ENCODE data around the gene MAGI2.
A peak's percentile ranks its signal among the peaks of the same experiment; 100 is the strongest.
"Not testable (repeated sequence)": the region's sequence is repeated elsewhere in the genome, so short reads cannot be mapped to it uniquely, and the experiment has no call there.

MAGI2 gene

DNA sequence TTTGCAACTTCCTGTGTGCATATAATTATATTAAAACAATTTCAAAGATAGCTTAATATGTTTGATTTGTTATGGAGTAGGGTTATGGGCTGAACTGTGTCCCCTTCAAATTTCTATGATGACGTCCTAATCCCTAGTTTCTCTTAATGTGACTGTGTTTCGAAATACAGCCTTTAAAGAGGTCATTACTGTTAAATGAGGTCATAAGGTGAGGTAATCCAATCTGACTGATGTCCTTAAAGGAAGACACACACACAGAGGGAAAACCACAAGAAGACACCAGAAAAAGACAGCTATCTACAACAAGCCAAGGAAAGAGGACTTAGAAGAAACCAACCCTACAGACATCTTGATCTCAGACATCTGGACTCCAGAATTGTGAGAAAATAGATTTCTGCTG, 407.4 kb downstream of the MAGI2 start:
- Histone ChIP-seq H3K27me3 (replicated peaks; ENCODE audit: control insufficient read depth, insufficient read depth, low read length) (no peaks in the 10 kb centered on the region), H3K36me3 (ENCODE audit: control insufficient read depth, insufficient read depth, low read length, severe bottlenecking) (no peaks in the 10 kb centered on the region), H3K9me3 (ENCODE audit: control insufficient read depth, low read length) (no peaks in the 10 kb centered on the region), H3K9ac (ENCODE audit: low read length) (no peak overlapping the region), H3K4me3 (ENCODE audit: low read length) (no peak overlapping the region), H3K4me1 (ENCODE audit: control insufficient read depth, insufficient read depth, low read length) (no peaks in the 10 kb centered on the region)
- no peak for DNase-seq (ENCODE audit: low read depth)

GRCh38 chr7:79037001-79037400, 416.5 kb downstream of the MAGI2 start:
- no peaks in the 10 kb centered on the region for H3K27me3 ChIP-seq (replicated peaks; ENCODE audit: control insufficient read depth, insufficient read depth, low read length)
- H3K4me3 ChIP-seq (ENCODE audit: low read length): no peak overlapping the region
- H3K4me1 ChIP-seq (ENCODE audit: control insufficient read depth, insufficient read depth, low read length): no peaks in the 10 kb centered on the region
- H3K9me3 ChIP-seq (ENCODE audit: control insufficient read depth, low read length): no peaks in the 10 kb centered on the region
- no peak for DNase-seq (ENCODE audit: low read depth)
- H3K36me3 ChIP-seq (ENCODE audit: control insufficient read depth, insufficient read depth, low read length, severe bottlenecking): no peaks in the 10 kb centered on the region
- H3K9ac ChIP-seq (ENCODE audit: low read length): no peak overlapping the region

GRCh38 chr7:79036356-79036755, 417.1 kb downstream of the MAGI2 start:
- Histone ChIP-seq H3K36me3 (ENCODE audit: control insufficient read depth, insufficient read depth, low read length, severe bottlenecking) (no peaks in the 10 kb centered on the region), H3K27me3 (replicated peaks; ENCODE audit: control insufficient read depth, insufficient read depth, low read length) (no peaks in the 10 kb centered on the region), H3K4me1 (ENCODE audit: control insufficient read depth, insufficient read depth, low read length) (no peaks in the 10 kb centered on the region), H3K9ac (ENCODE audit: low read length) (no peak overlapping the region), H3K9me3 (ENCODE audit: control insufficient read depth, low read length) (no peaks in the 10 kb centered on the region), H3K4me3 (ENCODE audit: low read length) (no peak overlapping the region)
- DNase-seq (ENCODE audit: low read depth): no peak

GRCh38 chr7:79035858-79036257, 417.6 kb downstream of the MAGI2 start:
- no peaks in the 10 kb centered on the region for H3K4me1 ChIP-seq (ENCODE audit: control insufficient read depth, insufficient read depth, low read length)
- no peaks in the 10 kb centered on the region for H3K36me3 ChIP-seq (ENCODE audit: control insufficient read depth, insufficient read depth, low read length, severe bottlenecking)
- no peaks in the 10 kb centered on the region for H3K27me3 ChIP-seq (replicated peaks; ENCODE audit: control insufficient read depth, insufficient read depth, low read length)
- no peak overlapping the region for H3K9ac ChIP-seq (ENCODE audit: low read length)
- no peak overlapping the region for H3K4me3 ChIP-seq (ENCODE audit: low read length)
- H3K9me3 ChIP-seq (ENCODE audit: control insufficient read depth, low read length): no peaks in the 10 kb centered on the region
- DNase-seq (ENCODE audit: low read depth): no peak

DNA sequence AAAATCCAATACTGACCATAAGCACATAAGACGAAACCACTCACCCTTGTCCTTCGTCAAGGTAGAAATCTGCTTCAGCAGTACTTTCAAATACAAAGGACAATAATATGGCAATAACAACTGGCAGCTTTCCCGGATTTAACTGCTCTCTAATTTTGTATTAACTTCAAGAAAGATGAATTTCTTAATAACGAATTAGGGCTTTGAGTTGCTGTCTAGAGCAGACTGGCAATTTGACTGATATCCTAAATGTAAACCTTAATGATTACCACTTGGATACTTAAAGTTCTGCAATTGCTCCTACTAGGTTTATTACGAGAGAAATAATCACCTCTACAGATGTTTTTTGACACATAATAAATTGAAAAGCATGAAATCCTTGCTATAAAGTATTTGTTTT, 418.7 kb downstream of the MAGI2 start:
- no peak for DNase-seq (ENCODE audit: low read depth)
- Histone ChIP-seq H3K9me3 (ENCODE audit: control insufficient read depth, low read length) (no peaks in the 10 kb centered on the region), H3K27me3 (replicated peaks; ENCODE audit: control insufficient read depth, insufficient read depth, low read length) (no peaks in the 10 kb centered on the region), H3K36me3 (ENCODE audit: control insufficient read depth, insufficient read depth, low read length, severe bottlenecking) (no peaks in the 10 kb centered on the region), H3K4me1 (ENCODE audit: control insufficient read depth, insufficient read depth, low read length) (no peaks in the 10 kb centered on the region), H3K4me3 (ENCODE audit: low read length) (no peak overlapping the region), H3K9ac (ENCODE audit: low read length) (no peak overlapping the region)

- not testable (repeated sequence) for H3K36me3 ChIP-seq (ENCODE audit: control insufficient read depth, insufficient read depth, low read length, severe bottlenecking); H3K4me1 ChIP-seq (ENCODE audit: control insufficient read depth, insufficient read depth, low read length); DNase-seq (ENCODE audit: low read depth); H3K27me3 ChIP-seq (replicated peaks; ENCODE audit: control insufficient read depth, insufficient read depth, low read length); H3K9ac ChIP-seq (ENCODE audit: low read length); H3K4me3 ChIP-seq (ENCODE audit: low read length)
- H3K9me3 ChIP-seq (ENCODE audit: control insufficient read depth, low read length): peaks cover 30% of the 10 kb centered on the region
These were observed 433.8 kb downstream of the MAGI2 start for GRCh38 chr7:79019711-79020110.

DNA sequence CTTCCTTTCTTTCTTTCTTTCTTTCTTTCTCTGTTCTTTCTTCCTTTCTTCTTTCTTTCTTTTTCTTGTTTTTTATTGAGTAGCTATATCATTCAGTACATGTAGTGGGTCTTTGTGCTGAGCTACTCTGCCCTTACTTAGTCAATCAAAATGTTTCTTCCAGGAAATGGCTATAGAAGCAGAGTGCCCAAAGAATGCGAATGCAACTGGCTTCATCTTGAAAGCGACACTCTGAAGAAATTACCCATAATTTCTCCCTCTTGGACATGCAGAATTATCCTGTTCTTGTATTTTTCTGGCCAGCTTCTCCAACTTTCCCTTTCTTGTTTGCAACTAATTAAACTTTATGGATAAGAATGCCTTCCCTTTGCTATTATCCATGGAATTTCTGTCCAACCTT, 441.5 kb downstream of the MAGI2 start:
- Histone ChIP-seq H3K27me3 (replicated peaks; ENCODE audit: control insufficient read depth, insufficient read depth, low read length) (no peaks in the 10 kb centered on the region), H3K4me3 (ENCODE audit: low read length) (no peak overlapping the region), H3K4me1 (ENCODE audit: control insufficient read depth, insufficient read depth, low read length) (no peaks in the 10 kb centered on the region), H3K9ac (ENCODE audit: low read length) (no peak overlapping the region), H3K9me3 (ENCODE audit: control insufficient read depth, low read length) (no peaks in the 10 kb centered on the region), H3K36me3 (ENCODE audit: control insufficient read depth, insufficient read depth, low read length, severe bottlenecking) (no peaks in the 10 kb centered on the region)
- DNase-seq (ENCODE audit: low read depth): no peak

DNA sequence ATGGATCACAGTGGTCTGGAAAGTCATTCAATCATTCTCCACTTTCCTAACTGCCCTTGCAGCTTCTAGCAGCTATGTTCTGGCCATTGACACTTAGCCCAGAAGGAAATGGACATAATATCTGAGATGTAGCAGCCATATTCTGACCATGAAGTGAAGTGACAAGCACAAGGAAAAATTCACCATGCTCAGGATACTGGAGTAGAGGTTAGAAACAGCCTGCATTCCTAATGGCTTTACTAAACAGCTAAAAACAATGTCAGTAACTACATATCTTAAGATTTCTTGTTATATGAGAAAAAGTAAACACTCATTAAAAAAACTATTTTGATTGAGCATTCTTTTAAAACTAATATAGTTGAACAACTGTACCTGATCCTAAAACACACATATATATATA, 443.8 kb downstream of the MAGI2 start:
- Histone ChIP-seq H3K4me3 (ENCODE audit: low read length) (no peak overlapping the region), H3K27me3 (replicated peaks; ENCODE audit: control insufficient read depth, insufficient read depth, low read length) (no peaks in the 10 kb centered on the region), H3K9ac (ENCODE audit: low read length) (no peak overlapping the region), H3K36me3 (ENCODE audit: control insufficient read depth, insufficient read depth, low read length, severe bottlenecking) (no peaks in the 10 kb centered on the region), H3K9me3 (ENCODE audit: control insufficient read depth, low read length) (no peaks in the 10 kb centered on the region), H3K4me1 (ENCODE audit: control insufficient read depth, insufficient read depth, low read length) (no peaks in the 10 kb centered on the region)
- DNase-seq (ENCODE audit: low read depth): peak; percentile 16

- no peaks in the 10 kb centered on the region for H3K9me3 ChIP-seq (ENCODE audit: control insufficient read depth, low read length)
- H3K27me3 ChIP-seq (replicated peaks; ENCODE audit: control insufficient read depth, insufficient read depth, low read length): no peaks in the 10 kb centered on the region
- H3K36me3 ChIP-seq (ENCODE audit: control insufficient read depth, insufficient read depth, low read length, severe bottlenecking): no peaks in the 10 kb centered on the region
- DNase-seq (ENCODE audit: low read depth): no peak
- no peaks in the 10 kb centered on the region for H3K4me1 ChIP-seq (ENCODE audit: control insufficient read depth, insufficient read depth, low read length)
- no peak overlapping the region for H3K4me3 ChIP-seq (ENCODE audit: low read length)
- no peak overlapping the region for H3K9ac ChIP-seq (ENCODE audit: low read length)
These were observed 444.7 kb downstream of the MAGI2 start for GRCh38 chr7:79008786-79009185.

DNA sequence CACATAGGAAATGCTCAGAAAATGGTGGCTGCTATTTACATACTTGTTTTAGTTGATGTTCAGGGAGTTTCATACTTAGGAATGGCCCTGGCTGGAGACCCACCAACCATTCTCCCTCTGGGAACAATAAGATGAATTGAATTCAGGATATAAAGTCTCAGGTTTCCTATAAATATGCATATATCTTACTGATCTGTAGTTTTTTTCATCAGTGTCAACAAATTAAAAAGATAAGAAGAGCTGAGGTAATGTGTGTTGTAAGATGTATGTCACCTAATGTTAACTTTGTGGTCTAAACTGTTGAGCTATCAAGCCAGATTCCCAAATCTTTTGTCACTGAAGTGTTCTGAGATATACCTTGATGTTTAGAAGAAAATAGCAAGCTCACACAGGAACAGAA, 457.5 kb downstream of the MAGI2 start:
- H3K4me1 ChIP-seq (ENCODE audit: control insufficient read depth, insufficient read depth, low read length): peaks cover 3% of the 10 kb centered on the region
- H3K27me3 ChIP-seq (replicated peaks; ENCODE audit: control insufficient read depth, insufficient read depth, low read length): no peaks in the 10 kb centered on the region
- H3K9me3 ChIP-seq (ENCODE audit: control insufficient read depth, low read length): no peaks in the 10 kb centered on the region
- no peak for DNase-seq (ENCODE audit: low read depth)
- H3K9ac ChIP-seq (ENCODE audit: low read length): no peak overlapping the region
- H3K4me3 ChIP-seq (ENCODE audit: low read length): no peak overlapping the region
- no peaks in the 10 kb centered on the region for H3K36me3 ChIP-seq (ENCODE audit: control insufficient read depth, insufficient read depth, low read length, severe bottlenecking)

GRCh38 chr7:78993341-78993740, 460.1 kb downstream of the MAGI2 start:
- no peaks in the 10 kb centered on the region for H3K36me3 ChIP-seq (ENCODE audit: control insufficient read depth, insufficient read depth, low read length, severe bottlenecking)
- H3K9me3 ChIP-seq (ENCODE audit: control insufficient read depth, low read length): no peaks in the 10 kb centered on the region
- H3K4me1 ChIP-seq (ENCODE audit: control insufficient read depth, insufficient read depth, low read length): no peaks in the 10 kb centered on the region
- no peak overlapping the region for H3K9ac ChIP-seq (ENCODE audit: low read length)
- no peak overlapping the region for H3K4me3 ChIP-seq (ENCODE audit: low read length)
- no peak for DNase-seq (ENCODE audit: low read depth)
- no peaks in the 10 kb centered on the region for H3K27me3 ChIP-seq (replicated peaks; ENCODE audit: control insufficient read depth, insufficient read depth, low read length)

- H3K27me3 ChIP-seq (replicated peaks; ENCODE audit: control insufficient read depth, insufficient read depth, low read length): no peaks in the 10 kb centered on the region
- no peaks in the 10 kb centered on the region for H3K9me3 ChIP-seq (ENCODE audit: control insufficient read depth, low read length)
- H3K4me3 ChIP-seq (ENCODE audit: low read length): no peak overlapping the region
- no peak for DNase-seq (ENCODE audit: low read depth)
- no peaks in the 10 kb centered on the region for H3K36me3 ChIP-seq (ENCODE audit: control insufficient read depth, insufficient read depth, low read length, severe bottlenecking)
- H3K9ac ChIP-seq (ENCODE audit: low read length): no peak overlapping the region
- H3K4me1 ChIP-seq (ENCODE audit: control insufficient read depth, insufficient read depth, low read length): no peaks in the 10 kb centered on the region
These were observed 468.0 kb downstream of the MAGI2 start for GRCh38 chr7:78985509-78985908.

Measured in adipocyte (in vitro differentiated cells).